Upper lobe of right lung (tissue), 1 donor: Measurements from ENCODE around the gene RAB3IL1. TPM values are rescaled to one million over a fixed set of nuclear protein-coding genes. Genes with fewer than 3 reads are reported as not detected.

ENCODE experiments used
- ATAC-seq: fragments of 200-7000 bp; cut with Tn5 transposase; one replicate; pipeline ENCODE4 v1.9.1; 2020; ENCODE audit warnings: mild to moderate bottlenecking, moderate library complexity
- DNase-seq: peaks from one replicate; pipeline ENCODE4 v3.0.0-alpha.2; 2020
- H3K27ac ChIP-seq: fragments of 200-600 bp; one replicate; pipeline ENCODE4 v1.8.0; 2022
- H3K27me3 ChIP-seq: fragments of 200-600 bp; one replicate; pipeline ENCODE4 v1.8.0; 2022; ENCODE audit warnings: mild to moderate bottlenecking
- H3K36me3 ChIP-seq: fragments of 200-600 bp; one replicate; pipeline ENCODE4 v1.8.0; 2022
- H3K4me1 ChIP-seq: fragments of 200-600 bp; one replicate; pipeline ENCODE4 v1.8.0; 2022
- H3K4me3 ChIP-seq: fragments of 200-600 bp; one replicate; pipeline ENCODE4 v1.8.0; 2022; ENCODE audit warnings: mild to moderate bottlenecking
- H3K9me3 ChIP-seq: fragments of 200-600 bp; one replicate; pipeline ENCODE4 v1.8.0; 2022
- intact Hi-C: fragments of 100-400 bp; cut with DNase I; formaldehyde crosslinking; loops from one replicate; pipeline ENCODE4 v1.11.0; 2022
- total RNA-seq: library from RNA; stranded (reverse); fragmentation: NEBNext Ultra II Directional; extraction: Animal tissue kit (Norgen Biotek cat#: 25700); gene quantifications from one replicate; pipeline ENCODE4 v1.2.1, GENCODE V29; 2021
- TF ChIP-seq, protein P1 (sequence below): fragments of 200-600 bp; IDR thresholded peaks from one replicate; pipeline ENCODE4 v1.8.0; 2022; ENCODE audit warnings: antibody characterized with exemption
- donor health status: DM: no; HTN: yes; CAD: no; lungs with severe emphysema.

The RAB3IL1 gene
- total RNA-seq, 1 donor from 2014 or later: 10.6 TPM

DNA sequence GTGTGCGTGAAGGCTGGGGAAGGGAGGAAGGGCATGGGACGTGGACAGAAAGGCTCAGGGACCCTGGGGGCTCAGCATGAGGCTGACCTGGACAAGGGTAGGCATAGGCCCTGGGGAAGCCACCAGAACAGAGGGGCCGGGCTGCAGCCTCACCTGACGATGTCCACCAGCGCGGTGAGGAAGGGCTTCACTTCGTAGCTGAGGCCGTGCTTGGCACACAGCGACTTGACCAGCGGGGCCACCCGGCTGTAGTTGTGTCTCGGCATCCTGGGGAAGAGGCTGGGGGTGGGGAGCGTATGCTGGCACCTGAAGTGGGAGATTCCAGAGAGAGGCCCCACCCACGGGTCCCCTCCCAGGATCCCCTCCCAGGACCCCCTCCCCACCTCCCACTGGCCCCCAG is 41.7 kb downstream of the RAB3IL1 start:
- no peaks in the 10 kb centered on the region for H3K27me3 ChIP-seq
- intact Hi-C loops: no loop called here
- H3K9me3 ChIP-seq: no peaks in the 10 kb centered on the region
- no peak for ATAC-seq
- TF ChIP-seq, protein P1, sequence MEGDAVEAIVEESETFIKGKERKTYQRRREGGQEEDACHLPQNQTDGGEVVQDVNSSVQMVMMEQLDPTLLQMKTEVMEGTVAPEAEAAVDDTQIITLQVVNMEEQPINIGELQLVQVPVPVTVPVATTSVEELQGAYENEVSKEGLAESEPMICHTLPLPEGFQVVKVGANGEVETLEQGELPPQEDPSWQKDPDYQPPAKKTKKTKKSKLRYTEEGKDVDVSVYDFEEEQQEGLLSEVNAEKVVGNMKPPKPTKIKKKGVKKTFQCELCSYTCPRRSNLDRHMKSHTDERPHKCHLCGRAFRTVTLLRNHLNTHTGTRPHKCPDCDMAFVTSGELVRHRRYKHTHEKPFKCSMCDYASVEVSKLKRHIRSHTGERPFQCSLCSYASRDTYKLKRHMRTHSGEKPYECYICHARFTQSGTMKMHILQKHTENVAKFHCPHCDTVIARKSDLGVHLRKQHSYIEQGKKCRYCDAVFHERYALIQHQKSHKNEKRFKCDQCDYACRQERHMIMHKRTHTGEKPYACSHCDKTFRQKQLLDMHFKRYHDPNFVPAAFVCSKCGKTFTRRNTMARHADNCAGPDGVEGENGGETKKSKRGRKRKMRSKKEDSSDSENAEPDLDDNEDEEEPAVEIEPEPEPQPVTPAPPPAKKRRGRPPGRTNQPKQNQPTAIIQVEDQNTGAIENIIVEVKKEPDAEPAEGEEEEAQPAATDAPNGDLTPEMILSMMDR: no peak
- no peak overlapping the region for H3K27ac ChIP-seq
- no peak for DNase-seq
- H3K4me1 ChIP-seq: no peaks in the 10 kb centered on the region
- no peak overlapping the region for H3K4me3 ChIP-seq
- H3K36me3 ChIP-seq: peaks cover 3% of the 10 kb centered on the region

DNA sequence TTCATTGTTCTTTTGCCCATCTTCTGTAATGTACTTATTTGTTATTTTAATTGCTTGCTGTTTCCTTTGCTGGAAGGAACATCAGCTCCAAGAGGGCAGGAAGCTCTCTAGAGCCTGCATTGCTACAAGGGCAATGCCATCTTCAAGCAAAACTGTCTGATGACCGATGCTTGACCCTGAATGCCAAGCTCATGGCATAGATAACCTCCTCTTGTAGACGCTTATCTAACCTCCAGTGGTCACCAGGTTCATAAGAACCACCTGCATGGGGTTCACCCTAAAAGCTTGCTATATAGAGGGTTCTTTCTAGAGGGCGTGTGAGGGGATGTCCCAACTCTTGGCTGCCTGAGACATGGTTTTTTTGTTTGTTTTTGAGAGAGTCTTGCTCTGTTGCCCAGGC is 42.5 kb downstream of the RAB3IL1 start:
- Histone ChIP-seq H3K9me3 (no peaks in the 10 kb centered on the region), H3K4me3 (no peak overlapping the region), H3K27me3 (no peaks in the 10 kb centered on the region), H3K4me1 (no peaks in the 10 kb centered on the region), H3K27ac (no peak overlapping the region), H3K36me3 (peaks cover 3% of the 10 kb centered on the region)
- TF ChIP-seq, protein P1: no peak
- DNase-seq (no peak), ATAC-seq (no peak)
- intact Hi-C loops: no loop called here

DNA sequence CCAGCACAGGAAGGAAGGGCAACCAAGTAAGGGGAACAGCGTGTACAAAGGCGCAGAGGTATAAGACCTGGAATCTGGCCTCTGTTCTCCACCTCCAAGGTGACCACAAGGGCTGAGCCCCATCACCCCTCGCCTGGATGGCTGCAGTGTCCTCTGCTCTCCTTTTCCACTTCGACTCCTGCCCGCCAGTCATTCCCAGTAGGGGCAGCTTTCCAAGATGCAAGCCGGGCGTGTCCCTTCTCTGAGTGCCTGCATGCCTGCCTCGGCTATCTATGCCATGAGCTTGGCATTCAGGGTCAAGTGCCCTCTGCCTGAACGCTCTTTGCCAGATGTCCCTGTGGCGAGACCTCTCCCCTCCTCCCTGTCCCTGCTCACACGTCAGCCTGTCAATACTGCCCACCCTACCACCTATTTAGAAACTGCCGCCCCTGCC is 43.0 kb downstream of the RAB3IL1 start:
- Histone ChIP-seq H3K9me3 (no peaks in the 10 kb centered on the region), H3K27ac (no peak overlapping the region), H3K36me3 (peaks cover 3% of the 10 kb centered on the region), H3K27me3 (no peaks in the 10 kb centered on the region), H3K4me1 (no peaks in the 10 kb centered on the region), H3K4me3 (no peak overlapping the region)
- intact Hi-C loops: no loop called here
- DNase-seq (no peak), ATAC-seq (peak; percentile 51)
- TF ChIP-seq, protein P1: no peak

DNA sequence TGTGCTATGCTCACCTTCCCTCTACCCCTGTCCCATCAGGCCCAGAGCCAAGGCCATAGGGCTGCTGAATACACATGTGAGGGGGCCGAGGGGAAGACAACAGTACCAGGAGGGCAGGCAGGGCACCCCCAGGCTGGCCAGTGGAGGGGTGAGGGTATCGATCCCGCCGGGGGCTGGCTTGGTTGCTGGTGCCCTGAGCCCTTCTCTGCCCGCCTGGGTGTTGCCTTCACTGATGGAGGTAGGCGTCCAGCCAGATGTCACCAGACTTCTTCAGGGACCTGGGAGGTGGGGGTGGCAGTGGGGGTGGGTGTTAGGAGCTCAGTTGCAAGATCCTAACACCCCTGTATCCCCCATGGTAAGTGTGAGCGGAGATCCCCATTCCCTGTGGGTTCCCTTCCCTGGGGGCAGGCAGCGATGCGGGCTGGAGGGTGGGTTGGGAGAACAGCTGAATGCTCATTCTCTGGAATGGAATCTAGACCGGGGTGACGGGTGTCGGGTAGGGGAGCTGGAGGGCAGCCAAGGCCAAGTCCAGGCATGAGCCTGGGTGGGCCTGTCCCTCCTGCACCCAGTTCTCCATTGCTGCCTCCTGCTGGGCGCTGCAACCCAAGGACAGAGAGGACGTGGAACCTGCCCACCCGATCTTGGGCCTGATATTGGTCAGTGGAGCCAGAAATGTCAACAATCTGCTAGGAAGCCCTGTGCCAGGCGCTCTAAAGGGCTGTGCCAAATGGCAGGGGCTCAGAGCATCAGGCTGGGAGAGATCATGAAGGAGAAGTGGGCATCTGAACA is 43.6 kb downstream of the RAB3IL1 start:
- no peak for ATAC-seq

DNA sequence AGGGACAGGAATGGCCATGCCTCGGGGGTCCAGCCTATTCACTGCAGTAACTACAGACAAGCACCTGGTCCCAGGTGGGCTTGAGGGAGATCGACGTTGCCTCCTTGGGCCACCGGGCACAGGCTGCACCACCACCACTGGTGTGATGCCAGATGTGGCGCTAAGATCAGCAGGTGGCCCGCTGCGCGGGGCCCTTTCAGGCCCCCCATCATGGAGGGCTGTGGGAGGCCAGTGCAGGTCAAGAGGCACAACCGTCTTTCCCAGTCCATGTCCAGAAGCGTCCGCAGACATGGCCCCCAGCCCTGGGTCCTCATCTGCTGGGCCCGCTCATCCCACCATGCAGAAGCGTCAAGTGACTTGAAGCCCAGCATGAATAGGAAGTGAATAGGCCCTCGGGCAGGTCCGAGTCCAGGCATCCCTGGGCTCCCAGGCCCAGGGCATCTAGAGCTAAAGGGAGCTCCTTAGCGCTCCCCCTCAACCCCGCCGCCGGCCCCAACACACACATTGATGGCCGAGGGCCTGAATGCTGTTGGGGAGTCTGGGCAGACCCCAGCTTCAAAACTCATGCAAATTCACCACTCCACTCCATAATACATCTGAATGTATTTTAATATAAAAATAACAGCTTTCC is 44.3 kb downstream of the RAB3IL1 start:
- no peaks in the 10 kb centered on the region for H3K27me3 ChIP-seq
- DNase-seq: no peak
- H3K4me3 ChIP-seq: no peak overlapping the region
- H3K36me3 ChIP-seq: no peaks in the 10 kb centered on the region
- TF ChIP-seq, protein P1: no peak
- no peaks in the 10 kb centered on the region for H3K4me1 ChIP-seq
- H3K27ac ChIP-seq: no peak overlapping the region
- H3K9me3 ChIP-seq: no peaks in the 10 kb centered on the region
- intact Hi-C loops: no loop called here
- no peak for ATAC-seq

More for the DNA sequence above, 43.6 kb downstream of the RAB3IL1 start:
- Histone ChIP-seq H3K4me1 (no peaks in the 10 kb centered on the region), H3K36me3 (peaks cover under 1% of the 10 kb centered on the region), H3K9me3 (no peaks in the 10 kb centered on the region), H3K27me3 (no peaks in the 10 kb centered on the region), H3K4me3 (no peak overlapping the region), H3K27ac (no peak overlapping the region)
- no peak for DNase-seq
- TF ChIP-seq, protein P1: no peak
- intact Hi-C loops: no loop called here
